Testis (tissue), 2 donors: ENCODE data around the gene METTL4.

Experiments used
- POLR2A ChIP-seq: fragments of 450-650 bp; IDR thresholded peaks from one replicate; pipeline ENCODE4 v1.6.1; 2017; ENCODE audit warnings: antibody characterized with exemption, mild to moderate bottlenecking, moderate library complexity
- TF ChIP-seq, protein P1 (sequence below), 3 experiments: fragments of 450-650 bp in 2 of 3; fragments of 200-600 bp in 1 of 3; sonication (generic) in 1 of 3; IDR thresholded peaks; one replicate each; pipeline ENCODE4 v1.5.1; 2016 to 2019; ENCODE audit warnings: antibody characterized with exemption in 3 of 3, mild to moderate bottlenecking in 2 of 3, moderate library complexity in 1 of 3

DNA sequence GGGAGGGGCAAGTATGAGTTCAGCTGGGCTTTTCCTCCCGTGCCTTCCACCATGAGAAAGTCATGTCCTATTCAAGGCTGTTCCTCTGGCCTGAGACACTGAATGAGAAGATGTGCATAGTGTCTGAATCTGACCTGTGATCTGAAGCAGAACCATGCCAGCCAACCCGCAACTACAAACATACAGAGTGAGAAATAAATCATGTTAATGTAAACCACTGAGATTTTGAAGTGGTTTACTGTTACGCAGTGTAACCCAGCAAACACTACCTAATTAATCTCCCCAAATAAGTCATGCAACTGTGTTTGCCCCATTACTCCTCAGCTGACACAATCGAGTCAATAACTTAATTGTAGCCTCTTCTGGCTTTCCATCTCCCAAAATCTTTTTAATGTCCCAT lies 49.2 kb downstream of the METTL4 start:
- TF ChIP-seq, protein P1, sequence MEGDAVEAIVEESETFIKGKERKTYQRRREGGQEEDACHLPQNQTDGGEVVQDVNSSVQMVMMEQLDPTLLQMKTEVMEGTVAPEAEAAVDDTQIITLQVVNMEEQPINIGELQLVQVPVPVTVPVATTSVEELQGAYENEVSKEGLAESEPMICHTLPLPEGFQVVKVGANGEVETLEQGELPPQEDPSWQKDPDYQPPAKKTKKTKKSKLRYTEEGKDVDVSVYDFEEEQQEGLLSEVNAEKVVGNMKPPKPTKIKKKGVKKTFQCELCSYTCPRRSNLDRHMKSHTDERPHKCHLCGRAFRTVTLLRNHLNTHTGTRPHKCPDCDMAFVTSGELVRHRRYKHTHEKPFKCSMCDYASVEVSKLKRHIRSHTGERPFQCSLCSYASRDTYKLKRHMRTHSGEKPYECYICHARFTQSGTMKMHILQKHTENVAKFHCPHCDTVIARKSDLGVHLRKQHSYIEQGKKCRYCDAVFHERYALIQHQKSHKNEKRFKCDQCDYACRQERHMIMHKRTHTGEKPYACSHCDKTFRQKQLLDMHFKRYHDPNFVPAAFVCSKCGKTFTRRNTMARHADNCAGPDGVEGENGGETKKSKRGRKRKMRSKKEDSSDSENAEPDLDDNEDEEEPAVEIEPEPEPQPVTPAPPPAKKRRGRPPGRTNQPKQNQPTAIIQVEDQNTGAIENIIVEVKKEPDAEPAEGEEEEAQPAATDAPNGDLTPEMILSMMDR (IDR thresholded peaks at IDR 0.05), result no peak
- no peak for TF ChIP-seq POLR2A
